NB4 (cell line): ENCODE measurements around the gene MED19.

Experiments
- DNase-seq: peaks from one replicate; pipeline ENCODE4 v3.0.0; 2010; ENCODE audit warnings: low read depth
- H3K4me3 ChIP-seq: one replicate; pipeline ENCODE4 v1.5.1; 2011; ENCODE audit warnings: mild to moderate bottlenecking, low read depth, low read length, moderate library complexity
- MYC ChIP-seq: IDR thresholded peaks from 2 replicates; pipeline ENCODE4 v1.6.1; 2011; ENCODE audit warnings: low read depth, low read length
- POLR2A ChIP-seq: IDR thresholded peaks from 2 replicates; pipeline ENCODE4 v1.6.1; 2011; ENCODE audit warnings: mild to moderate bottlenecking; ENCODE audit not compliant: insufficient read length; ENCODE audit errors: extremely low read depth
- TF ChIP-seq, protein P1 (sequence below): IDR thresholded peaks from one replicate; pipeline ENCODE4 v1.5.1; 2012; ENCODE audit warnings: low read depth, low read length
- TF ChIP-seq, protein P2 (sequence below): IDR thresholded peaks from 2 replicates; pipeline ENCODE4 v1.6.1; 2011; ENCODE audit warnings: low read depth, low read length

Gene MED19, protein sequence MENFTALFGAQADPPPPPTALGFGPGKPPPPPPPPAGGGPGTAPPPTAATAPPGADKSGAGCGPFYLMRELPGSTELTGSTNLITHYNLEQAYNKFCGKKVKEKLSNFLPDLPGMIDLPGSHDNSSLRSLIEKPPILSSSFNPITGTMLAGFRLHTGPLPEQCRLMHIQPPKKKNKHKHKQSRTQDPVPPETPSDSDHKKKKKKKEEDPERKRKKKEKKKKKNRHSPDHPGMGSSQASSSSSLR

DNA sequence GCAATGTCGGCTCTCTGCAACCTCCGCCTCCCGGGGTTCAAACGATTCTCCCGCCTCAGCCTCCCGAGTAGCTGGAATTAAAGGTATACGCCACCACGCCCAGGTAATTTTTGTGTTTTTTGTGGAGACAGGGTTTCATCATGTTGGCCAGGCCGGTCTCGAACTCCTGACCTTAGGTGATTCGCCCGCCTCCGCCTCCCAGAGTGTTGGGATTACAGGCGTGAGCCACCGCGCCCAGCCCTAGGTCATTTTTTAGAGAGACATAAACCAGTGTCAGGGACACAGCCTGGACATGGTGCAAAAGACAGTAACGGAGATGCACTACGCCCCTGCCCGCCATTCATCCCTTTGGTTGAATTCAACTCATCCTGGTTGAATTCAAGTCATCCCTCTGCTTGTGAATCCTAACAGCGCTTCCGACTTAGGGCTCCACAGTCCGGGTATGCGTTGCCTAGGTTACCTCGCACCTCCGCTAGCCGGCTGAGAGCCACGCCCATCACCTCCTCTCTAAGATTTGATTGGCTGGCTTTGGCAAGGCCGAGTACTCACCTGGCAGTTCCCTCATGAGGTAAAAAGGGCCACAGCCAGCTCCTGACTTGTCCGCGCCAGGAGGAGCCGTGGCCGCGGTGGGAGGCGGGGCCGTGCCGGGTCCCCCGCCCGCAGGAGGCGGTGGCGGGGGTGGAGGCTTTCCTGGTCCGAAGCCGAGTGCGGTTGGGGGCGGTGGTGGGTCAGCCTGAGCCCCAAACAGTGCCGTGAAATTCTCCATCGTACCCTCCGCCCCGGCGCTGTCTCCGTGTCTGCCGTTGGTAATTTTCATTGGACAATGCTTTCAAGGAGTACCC lies at the start of gene MED19:
MED19 (minus strand) TSS at position 802 of the 842 bp plus-strand sequence; CDS start at position 766, 36 bp downstream.
- DNase-seq = peak; percentile 83

DNA sequence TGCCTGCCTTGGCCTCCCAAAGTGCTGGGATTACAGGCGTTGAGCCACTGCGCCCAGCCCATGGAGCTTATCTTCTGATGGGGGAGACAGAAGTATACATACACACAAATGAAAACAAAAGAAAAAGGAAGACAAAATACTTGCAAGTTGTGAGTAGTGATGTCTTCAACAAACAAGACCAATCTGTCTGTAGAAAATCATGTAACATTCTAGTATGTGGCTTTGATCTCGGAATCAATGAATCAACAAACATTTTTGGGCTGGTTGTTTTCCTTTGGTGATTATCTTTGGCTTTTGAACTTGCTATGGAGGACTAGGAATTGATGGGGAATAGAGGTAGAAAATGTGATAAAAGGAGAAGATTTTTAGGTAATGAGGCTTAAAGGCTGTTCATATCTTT lies 46.2 kb upstream of the MED19 start:
- DNase-seq = no peak
- TF ChIP-seq, protein P1, sequence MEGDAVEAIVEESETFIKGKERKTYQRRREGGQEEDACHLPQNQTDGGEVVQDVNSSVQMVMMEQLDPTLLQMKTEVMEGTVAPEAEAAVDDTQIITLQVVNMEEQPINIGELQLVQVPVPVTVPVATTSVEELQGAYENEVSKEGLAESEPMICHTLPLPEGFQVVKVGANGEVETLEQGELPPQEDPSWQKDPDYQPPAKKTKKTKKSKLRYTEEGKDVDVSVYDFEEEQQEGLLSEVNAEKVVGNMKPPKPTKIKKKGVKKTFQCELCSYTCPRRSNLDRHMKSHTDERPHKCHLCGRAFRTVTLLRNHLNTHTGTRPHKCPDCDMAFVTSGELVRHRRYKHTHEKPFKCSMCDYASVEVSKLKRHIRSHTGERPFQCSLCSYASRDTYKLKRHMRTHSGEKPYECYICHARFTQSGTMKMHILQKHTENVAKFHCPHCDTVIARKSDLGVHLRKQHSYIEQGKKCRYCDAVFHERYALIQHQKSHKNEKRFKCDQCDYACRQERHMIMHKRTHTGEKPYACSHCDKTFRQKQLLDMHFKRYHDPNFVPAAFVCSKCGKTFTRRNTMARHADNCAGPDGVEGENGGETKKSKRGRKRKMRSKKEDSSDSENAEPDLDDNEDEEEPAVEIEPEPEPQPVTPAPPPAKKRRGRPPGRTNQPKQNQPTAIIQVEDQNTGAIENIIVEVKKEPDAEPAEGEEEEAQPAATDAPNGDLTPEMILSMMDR = no peak
- no peak for TF ChIP-seq POLR2A
- TF ChIP-seq, protein P2, sequence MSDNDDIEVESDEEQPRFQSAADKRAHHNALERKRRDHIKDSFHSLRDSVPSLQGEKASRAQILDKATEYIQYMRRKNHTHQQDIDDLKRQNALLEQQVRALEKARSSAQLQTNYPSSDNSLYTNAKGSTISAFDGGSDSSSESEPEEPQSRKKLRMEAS = no peak
- TF ChIP-seq MYC = no peak
- H3K4me3 ChIP-seq = no peak overlapping the region

More for the DNA sequence above, at the start of gene MED19:
- H3K4me3 ChIP-seq = peak within 1 kb of the TSS; percentile 96
- TF ChIP-seq POLR2A = no peak
- TF ChIP-seq, protein P2 = peak; percentile 12; the same call in 1 of the 2 replicates

DNA sequence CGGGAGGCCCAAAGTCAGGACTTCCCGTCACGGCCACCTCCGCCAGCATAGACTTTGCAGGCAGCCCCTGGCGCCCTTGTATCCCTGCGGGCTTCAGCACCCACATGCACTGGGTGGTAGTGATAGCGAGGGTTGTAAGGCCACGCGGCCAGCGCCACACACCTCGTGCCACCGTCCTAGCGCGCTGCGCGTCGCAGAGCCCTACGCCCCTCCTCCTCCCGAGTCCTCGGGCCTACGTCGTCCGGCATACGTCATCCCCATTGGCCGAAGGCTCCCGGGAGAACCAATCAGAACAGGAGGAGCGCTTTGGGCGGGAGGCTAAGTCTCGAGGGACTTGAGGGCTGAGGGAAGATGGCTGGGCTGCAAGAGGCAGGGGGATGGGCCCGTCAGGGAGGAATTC lies 40.9 kb upstream of the MED19 start:
- DNase-seq = no peak
- TF ChIP-seq, protein P1 = no peak
- TF ChIP-seq, protein P2 = no peak
- TF ChIP-seq POLR2A = no peak
- TF ChIP-seq MYC = no peak
- no peak overlapping the region for H3K4me3 ChIP-seq

DNA sequence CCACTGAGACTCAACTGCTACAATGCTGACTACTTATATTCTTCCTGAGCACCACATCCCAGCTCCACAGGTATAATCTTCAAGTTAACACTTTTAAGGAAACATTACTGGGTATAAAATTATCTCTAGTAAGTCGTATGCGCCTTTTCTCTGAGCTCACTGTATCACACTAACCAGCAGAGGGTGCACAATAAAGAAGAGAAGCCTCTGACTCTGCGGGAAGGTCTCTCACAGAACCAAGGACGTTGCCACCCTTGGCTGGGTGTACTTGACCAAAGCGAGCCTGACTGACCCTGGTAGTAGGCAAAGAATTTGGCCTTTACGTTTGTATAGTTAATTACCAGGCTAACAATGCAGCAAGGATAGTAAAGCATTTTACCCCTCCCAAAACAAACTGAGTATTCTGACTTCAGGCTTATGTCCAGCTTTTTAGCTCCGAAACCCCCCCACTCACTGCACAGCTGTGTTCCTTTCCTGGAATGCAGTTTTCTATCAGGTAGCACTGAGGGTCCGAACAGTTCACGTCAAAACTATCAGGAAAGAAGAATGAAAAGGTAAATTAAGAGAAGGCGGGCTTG lies 39.8 kb upstream of the MED19 start, which contains the start of gene BTBD18:
BTBD18 (minus strand) TSS at position 144 of the 578 bp plus-strand sequence. CDS start 631 bp downstream, outside the sequence.
- no peak for TF ChIP-seq POLR2A
- TF ChIP-seq, protein P1 = peak; percentile 43
- DNase-seq = peak; percentile 63

DNA sequence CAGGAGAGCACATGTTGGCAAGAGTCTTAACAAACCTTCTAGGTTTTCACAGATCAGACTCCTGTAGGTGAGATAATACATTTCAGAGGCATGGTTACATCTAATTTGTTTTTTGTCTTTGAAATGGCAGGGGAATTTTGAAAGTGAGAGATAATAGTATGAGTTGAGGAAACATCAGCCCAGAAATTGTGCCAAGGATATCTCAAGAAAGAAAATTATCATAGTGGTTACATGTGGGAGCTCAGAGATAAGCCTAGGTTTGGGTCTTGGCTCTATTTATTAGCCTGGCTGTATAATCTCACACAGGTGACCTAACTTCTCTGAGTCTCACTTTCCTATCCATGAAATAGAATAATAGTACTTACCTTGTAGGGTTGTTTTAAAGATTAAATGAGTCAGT lies 39.2 kb upstream of the MED19 start:
- no peak for DNase-seq
- H3K4me3 ChIP-seq = no peak overlapping the region
- no peak for TF ChIP-seq MYC
- TF ChIP-seq POLR2A = no peak
- TF ChIP-seq, protein P1 = no peak
- TF ChIP-seq, protein P2 = no peak

More for the DNA sequence above, 39.8 kb upstream of the MED19 start, which contains the start of gene BTBD18:
- no peak within 1 kb of the TSS for H3K4me3 ChIP-seq

DNA sequence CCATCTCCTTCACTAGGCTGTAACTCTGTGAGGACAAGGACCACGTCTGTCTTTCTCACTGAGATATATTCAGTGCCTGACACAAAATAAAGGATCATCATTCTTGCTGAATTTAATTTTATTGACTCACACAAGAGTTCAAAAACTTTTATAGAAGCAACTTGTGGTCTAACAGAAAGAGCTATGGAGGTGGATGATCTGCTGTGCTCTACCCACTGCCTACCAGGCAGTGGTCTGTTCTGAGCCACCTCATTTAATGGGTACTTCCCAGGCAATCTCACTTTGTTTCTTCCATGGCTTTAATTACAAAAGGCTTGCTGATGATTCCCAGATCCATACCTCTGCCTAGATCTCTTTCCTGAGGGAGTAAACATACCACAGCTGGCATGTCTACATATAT lies 34.9 kb upstream of the MED19 start:
- no peak overlapping the region for H3K4me3 ChIP-seq
- no peak for DNase-seq
- no peak for TF ChIP-seq POLR2A
- TF ChIP-seq, protein P2 = no peak
- TF ChIP-seq, protein P1 = no peak
